NT2/D1 (cell line): Measurements from ENCODE around the gene GNAQ.

Source experiments
- DNase-seq: peaks from one replicate; pipeline ENCODE4 v3.0.0-alpha.2; 2011; ENCODE audit warnings: low read depth, low spot score
- H3K27me3 ChIP-seq: 2 replicates; pipeline ENCODE4 v1.6.0; 2011; ENCODE audit warnings: mild to moderate bottlenecking; ENCODE audit not compliant: insufficient read length, insufficient read depth
- H3K36me3 ChIP-seq: 2 replicates; pipeline ENCODE4 v1.6.1; 2011; ENCODE audit warnings: mild to moderate bottlenecking, low read length, mixed read lengths; ENCODE audit not compliant: insufficient read depth, insufficient read length
- H3K4me1 ChIP-seq: 2 replicates; pipeline ENCODE4 v1.5.1; 2011; ENCODE audit not compliant: insufficient read depth, insufficient read length
- H3K4me3 ChIP-seq: 2 replicates; pipeline ENCODE4 v1.5.1; 2011; ENCODE audit warnings: low read depth; ENCODE audit not compliant: insufficient read length
- H3K9ac ChIP-seq: 2 replicates; pipeline ENCODE4 v1.6.0; 2011; ENCODE audit warnings: low read depth; ENCODE audit not compliant: insufficient read length
- H3K9me3 ChIP-seq: 2 replicates; pipeline ENCODE4 v1.5.1; 2011; ENCODE audit warnings: mild to moderate bottlenecking, low read length; ENCODE audit not compliant: insufficient read depth
- SUZ12 ChIP-seq: IDR thresholded peaks from 2 replicates; pipeline ENCODE4 v1.6.1; 2011; ENCODE audit not compliant: insufficient read length, insufficient read depth; ENCODE audit errors: extremely low read depth
- YY1 ChIP-seq: IDR thresholded peaks from 2 replicates; pipeline ENCODE4 v1.6.1; 2011; ENCODE audit not compliant: insufficient read length, insufficient read depth
- ZNF274 ChIP-seq: IDR thresholded peaks from 2 replicates; pipeline ENCODE4 v1.6.1; 2011; ENCODE audit warnings: mild to moderate bottlenecking, low read depth, low read length

Gene GNAQ

DNA sequence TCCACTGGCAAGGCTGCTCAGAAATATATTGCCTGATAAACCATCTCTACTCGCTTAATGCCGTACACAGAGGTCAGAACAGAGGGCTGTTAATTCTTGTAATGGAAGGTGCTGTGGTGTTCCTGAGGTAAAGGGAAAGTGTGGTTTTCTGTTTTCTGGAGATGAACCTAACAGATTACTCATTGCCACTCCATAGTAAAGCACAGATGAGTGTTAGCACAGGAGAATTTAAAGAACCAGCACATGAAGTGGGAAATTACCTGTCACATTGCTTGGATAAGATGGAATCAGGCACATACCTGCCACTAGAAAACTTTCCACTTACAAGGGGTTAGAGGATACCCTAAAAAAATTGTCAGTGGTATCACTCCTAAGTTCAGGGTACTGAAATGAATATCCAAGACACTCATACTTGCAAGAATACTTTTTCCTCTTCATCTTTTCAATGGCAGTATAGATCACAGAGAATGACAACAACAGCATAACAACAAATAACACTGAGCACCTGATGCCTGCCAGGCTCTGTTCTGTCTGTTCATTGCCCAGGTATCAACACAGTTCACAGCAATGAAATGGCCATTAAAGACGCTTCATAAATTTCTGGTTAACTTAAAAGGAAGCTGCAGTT lies 230.6 kb downstream of the GNAQ start:
- Histone ChIP-seq H3K4me3 (no peak overlapping the region), H3K4me1 (no peaks in the 10 kb centered on the region), H3K27me3 (no peaks in the 10 kb centered on the region), H3K36me3 (no peaks in the 10 kb centered on the region), H3K9ac (no peak overlapping the region), H3K9me3 (no peaks in the 10 kb centered on the region)
- DNase-seq: no peak
- TF ChIP-seq ZNF274 (no peak), YY1 (no peak), SUZ12 (no peak)

DNA sequence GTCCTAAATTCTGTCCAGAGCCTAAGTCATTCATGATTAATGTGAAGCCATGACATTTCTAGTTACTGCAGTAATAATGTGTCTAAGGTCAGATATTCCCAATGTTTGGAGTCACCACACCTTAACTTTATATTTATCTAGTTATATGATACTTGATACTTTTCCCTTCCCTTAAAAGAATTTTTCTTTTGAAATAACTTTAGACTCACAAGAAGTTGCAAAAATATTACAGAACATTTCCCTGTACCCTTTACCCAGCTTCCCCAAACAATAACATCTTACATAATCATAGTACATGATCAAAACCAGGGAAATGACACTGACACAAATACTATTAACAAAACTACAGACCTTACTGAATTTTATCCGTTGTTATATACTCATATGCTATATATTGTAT lies 233.5 kb downstream of the GNAQ start:
- Histone ChIP-seq H3K9ac (no peak overlapping the region), H3K4me3 (no peak overlapping the region), H3K36me3 (no peaks in the 10 kb centered on the region), H3K9me3 (no peaks in the 10 kb centered on the region), H3K4me1 (no peaks in the 10 kb centered on the region), H3K27me3 (no peaks in the 10 kb centered on the region)
- TF ChIP-seq SUZ12: no peak
- no peak for TF ChIP-seq YY1
- TF ChIP-seq ZNF274: no peak
- DNase-seq: no peak

DNA sequence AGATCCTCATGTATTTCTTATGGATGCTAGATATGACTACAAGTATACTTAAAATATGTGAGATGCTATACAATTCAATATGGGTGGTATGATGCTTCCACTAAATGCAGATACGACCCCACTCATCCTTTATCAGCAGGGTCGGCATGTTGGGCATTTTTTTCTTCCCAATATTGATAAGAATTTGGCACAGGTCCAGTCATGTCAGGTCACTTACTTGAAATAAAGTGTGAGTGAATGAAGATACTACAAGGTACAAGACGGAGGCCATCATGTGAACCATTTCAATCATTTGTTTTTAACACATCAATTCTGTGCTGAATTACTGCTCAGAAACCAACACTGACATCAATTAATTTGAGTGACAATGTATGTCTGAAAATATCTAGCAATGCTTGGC lies 236.6 kb downstream of the GNAQ start:
- H3K9ac ChIP-seq: no peak overlapping the region
- DNase-seq: no peak
- no peaks in the 10 kb centered on the region for H3K27me3 ChIP-seq
- H3K9me3 ChIP-seq: no peaks in the 10 kb centered on the region
- TF ChIP-seq SUZ12: no peak
- TF ChIP-seq ZNF274: no peak
- TF ChIP-seq YY1: no peak
- H3K4me3 ChIP-seq: no peak overlapping the region
- H3K4me1 ChIP-seq: no peaks in the 10 kb centered on the region
- no peaks in the 10 kb centered on the region for H3K36me3 ChIP-seq

DNA sequence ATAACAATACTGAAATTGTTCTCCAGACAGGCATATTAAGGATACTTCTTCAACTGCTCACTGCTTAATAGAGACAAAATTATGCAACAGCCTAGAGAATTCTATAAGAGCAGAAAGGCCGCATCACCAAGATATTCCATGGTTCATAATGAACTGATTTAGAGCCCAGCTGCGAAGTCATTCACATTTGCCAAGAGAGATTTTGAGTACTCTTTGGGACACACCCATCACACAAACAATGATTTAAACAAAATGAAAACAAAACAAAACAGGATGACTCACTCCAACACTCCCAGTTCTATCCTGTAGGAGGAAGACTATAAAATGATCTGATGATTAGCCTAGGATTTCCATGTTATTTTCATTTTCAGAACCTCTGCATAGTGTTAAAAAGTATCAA lies 237.8 kb downstream of the GNAQ start:
- Histone ChIP-seq H3K27me3 (no peaks in the 10 kb centered on the region), H3K9ac (no peak overlapping the region), H3K36me3 (peaks cover 2% of the 10 kb centered on the region), H3K4me3 (no peak overlapping the region), H3K4me1 (no peaks in the 10 kb centered on the region), H3K9me3 (no peaks in the 10 kb centered on the region)
- no peak for DNase-seq
- TF ChIP-seq ZNF274 (no peak), YY1 (no peak), SUZ12 (no peak)

DNA sequence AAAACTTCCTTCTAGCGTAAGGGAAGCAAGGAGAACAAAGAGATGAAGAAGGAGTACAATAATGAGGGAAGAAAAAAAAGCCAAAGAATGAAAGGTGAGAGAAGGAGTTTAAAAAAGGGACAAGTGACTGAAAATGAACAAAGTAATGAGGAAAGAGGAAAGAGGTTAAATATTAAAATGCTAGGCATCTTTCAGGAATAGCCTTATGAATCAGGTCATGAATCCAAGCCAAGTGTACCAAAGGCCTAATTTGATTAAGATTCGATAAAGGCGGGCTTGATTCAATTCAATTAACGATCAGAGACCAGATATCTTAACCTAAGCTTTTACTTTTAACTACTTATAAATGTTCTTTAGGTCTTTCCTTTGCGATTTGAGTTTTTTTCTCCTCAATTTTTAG lies 241.7 kb downstream of the GNAQ start:
- peaks cover 2% of the 10 kb centered on the region for H3K36me3 ChIP-seq
- no peak overlapping the region for H3K4me3 ChIP-seq
- DNase-seq: no peak

DNA sequence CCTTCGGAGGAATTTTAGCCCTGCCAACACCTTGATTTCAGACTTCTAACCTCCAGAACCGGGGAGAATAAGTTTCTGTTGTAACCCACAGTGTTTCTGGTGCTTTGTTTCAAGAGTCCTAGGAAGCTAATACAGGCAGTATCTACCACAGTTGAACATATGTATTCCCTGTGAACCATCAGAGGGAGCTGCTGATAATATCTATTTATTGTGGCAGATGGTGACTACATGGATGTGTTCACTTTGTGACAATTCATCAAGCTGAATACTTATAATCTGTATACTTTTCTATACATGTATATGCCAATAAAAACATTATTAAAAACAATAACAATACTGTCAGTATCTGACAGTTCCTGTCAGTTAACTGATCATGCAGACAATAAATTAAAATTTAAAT lies 246.3 kb downstream of the GNAQ start:
- Histone ChIP-seq H3K4me3 (no peak overlapping the region), H3K36me3 (peaks cover 2% of the 10 kb centered on the region)
- TF ChIP-seq ZNF274: no peak
- no peak for TF ChIP-seq YY1
- TF ChIP-seq SUZ12: no peak

More for the DNA sequence above, 241.7 kb downstream of the GNAQ start:
- Histone ChIP-seq H3K9ac (no peak overlapping the region), H3K27me3 (no peaks in the 10 kb centered on the region), H3K9me3 (no peaks in the 10 kb centered on the region), H3K4me1 (no peaks in the 10 kb centered on the region)
- TF ChIP-seq YY1: no peak
- no peak for TF ChIP-seq SUZ12
- no peak for TF ChIP-seq ZNF274

DNA sequence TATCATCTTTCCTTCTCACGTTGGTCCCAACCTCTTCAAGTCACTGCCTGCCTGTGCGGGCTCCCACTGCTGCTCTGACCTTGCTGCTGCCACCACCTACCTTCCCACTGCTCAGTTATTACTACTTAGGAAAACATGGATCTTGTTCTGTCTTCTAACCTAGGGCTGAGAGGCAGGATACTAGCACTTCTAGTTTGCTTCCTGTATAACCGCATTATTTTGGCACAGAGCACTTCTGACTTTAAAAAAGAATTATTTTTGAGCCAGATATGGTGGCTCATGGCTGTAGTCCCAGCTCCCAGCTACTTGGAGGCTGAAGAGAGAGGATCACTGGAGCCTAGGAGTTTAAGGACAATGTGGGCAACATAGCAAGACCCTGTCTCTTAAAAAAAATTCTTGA lies 248.1 kb downstream of the GNAQ start:
- H3K4me3 ChIP-seq: no peak overlapping the region
- no peak overlapping the region for H3K9ac ChIP-seq
- no peak for DNase-seq
- no peaks in the 10 kb centered on the region for H3K27me3 ChIP-seq
- TF ChIP-seq YY1 (no peak), SUZ12 (no peak), ZNF274 (no peak)
- no peaks in the 10 kb centered on the region for H3K9me3 ChIP-seq
- no peaks in the 10 kb centered on the region for H3K36me3 ChIP-seq
- no peaks in the 10 kb centered on the region for H3K4me1 ChIP-seq

More for the DNA sequence above, 246.3 kb downstream of the GNAQ start:
- Histone ChIP-seq H3K9me3 (no peaks in the 10 kb centered on the region), H3K27me3 (no peaks in the 10 kb centered on the region), H3K9ac (no peak overlapping the region), H3K4me1 (no peaks in the 10 kb centered on the region)
- DNase-seq: no peak

DNA sequence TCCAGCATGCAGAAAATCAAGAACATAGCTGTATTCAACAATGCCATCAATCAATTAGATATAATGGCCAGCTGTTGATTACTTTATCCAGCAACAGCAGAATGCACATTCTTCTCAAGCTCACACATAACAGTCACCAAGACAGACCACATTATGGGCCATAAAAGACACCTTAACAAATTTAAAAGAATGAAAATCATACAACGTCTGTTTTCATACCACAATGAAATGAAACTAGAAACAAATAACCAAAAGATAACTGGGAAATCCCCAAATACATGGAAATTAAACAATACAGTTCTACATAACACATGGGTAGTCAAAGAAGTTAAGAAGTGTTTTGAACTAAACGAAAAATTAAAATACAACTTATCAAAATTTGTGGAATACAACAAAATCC lies 252.6 kb downstream of the GNAQ start:
- H3K9me3 ChIP-seq: no peaks in the 10 kb centered on the region
- no peaks in the 10 kb centered on the region for H3K27me3 ChIP-seq
- no peaks in the 10 kb centered on the region for H3K4me1 ChIP-seq
- H3K36me3 ChIP-seq: no peaks in the 10 kb centered on the region
- DNase-seq: no peak
- TF ChIP-seq YY1: no peak
- no peak for TF ChIP-seq SUZ12
- no peak for TF ChIP-seq ZNF274
- H3K9ac ChIP-seq: no peak overlapping the region
- no peak overlapping the region for H3K4me3 ChIP-seq
